ENCODE measurements around the gene CELF2.

DNA sequence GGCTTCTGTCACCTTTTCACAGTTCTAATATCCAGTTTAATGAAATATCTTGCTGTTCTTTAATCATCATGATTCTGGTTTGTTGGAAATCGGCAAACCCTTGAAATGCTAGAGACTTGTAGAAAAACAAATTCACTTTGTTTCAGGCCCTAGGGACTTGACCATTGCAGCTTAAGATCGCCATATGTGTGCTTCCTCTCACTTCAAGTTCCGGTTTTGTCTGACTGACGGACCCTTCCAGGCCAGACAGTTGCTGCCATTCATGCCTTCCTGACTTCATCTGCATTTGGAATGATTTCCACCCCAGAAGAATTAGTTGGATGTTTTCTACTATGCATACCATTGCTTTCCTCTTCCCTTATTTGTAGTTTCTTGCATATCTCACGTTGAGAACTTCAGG lies 125.6 kb downstream of the CELF2 start:
- TF ChIP-seq POLR2AphosphoS5 (IDR thresholded peaks at IDR 0.05), result no peak
- TF ChIP-seq, protein P1, sequence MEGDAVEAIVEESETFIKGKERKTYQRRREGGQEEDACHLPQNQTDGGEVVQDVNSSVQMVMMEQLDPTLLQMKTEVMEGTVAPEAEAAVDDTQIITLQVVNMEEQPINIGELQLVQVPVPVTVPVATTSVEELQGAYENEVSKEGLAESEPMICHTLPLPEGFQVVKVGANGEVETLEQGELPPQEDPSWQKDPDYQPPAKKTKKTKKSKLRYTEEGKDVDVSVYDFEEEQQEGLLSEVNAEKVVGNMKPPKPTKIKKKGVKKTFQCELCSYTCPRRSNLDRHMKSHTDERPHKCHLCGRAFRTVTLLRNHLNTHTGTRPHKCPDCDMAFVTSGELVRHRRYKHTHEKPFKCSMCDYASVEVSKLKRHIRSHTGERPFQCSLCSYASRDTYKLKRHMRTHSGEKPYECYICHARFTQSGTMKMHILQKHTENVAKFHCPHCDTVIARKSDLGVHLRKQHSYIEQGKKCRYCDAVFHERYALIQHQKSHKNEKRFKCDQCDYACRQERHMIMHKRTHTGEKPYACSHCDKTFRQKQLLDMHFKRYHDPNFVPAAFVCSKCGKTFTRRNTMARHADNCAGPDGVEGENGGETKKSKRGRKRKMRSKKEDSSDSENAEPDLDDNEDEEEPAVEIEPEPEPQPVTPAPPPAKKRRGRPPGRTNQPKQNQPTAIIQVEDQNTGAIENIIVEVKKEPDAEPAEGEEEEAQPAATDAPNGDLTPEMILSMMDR (IDR thresholded peaks at IDR 0.05), result no peak
